Sigmoid colon (tissue), 7 donors: ENCODE results near the gene PRKCA. TPM values are rescaled to one million over a fixed set of nuclear protein-coding genes. Genes with fewer than 3 reads are reported as not detected.

Experiments
- DNase-seq: peaks from one replicate; pipeline ENCODE4 v3.0.0-alpha.2; 2019
- H3K27ac ChIP-seq, 4 donors: fragments of 200-600 bp; sonication (generic); one replicate each; pipeline ENCODE4 v1.5.1; 2016 to 2019; ENCODE audit warnings: mild to moderate bottlenecking in 1 of 4
- H3K27me3 ChIP-seq, 3 donors: fragments of 200-600 bp; sonication (generic); one replicate each; pipeline ENCODE4 v1.5.1; 2019; ENCODE audit warnings: mild to moderate bottlenecking in 1 of 3
- H3K36me3 ChIP-seq, 4 donors: fragments of 200-600 bp; sonication (generic); one replicate each; pipeline ENCODE4 v1.5.1; 2016 to 2019
- H3K4me1 ChIP-seq, 4 donors: fragments of 200-600 bp; sonication (generic); one replicate each; pipeline ENCODE4 v1.5.1; 2017 to 2019
- H3K4me3 ChIP-seq, 4 donors: fragments of 200-600 bp; sonication (generic); one replicate each; pipeline ENCODE4 v1.5.1; 2017 to 2019; ENCODE audit warnings: mild to moderate bottlenecking in 2 of 4, moderate library complexity in 1 of 4
- H3K9me3 ChIP-seq, 4 donors: fragments of 200-600 bp in 3 of 4; sonication (generic) in 3 of 4; one replicate each; pipeline versions ENCODE4 v1.5.1 to v1.6.1; 2013 to 2019
- CTCF ChIP-seq, 4 experiments: fragments of 450-650 bp in 3 of 4; fragments of 200-600 bp in 1 of 4; IDR thresholded peaks; one replicate each; pipeline ENCODE4 v1.5.1; 2016 to 2019; ENCODE audit warnings: antibody characterized with exemption in 4 of 4, mild to moderate bottlenecking in 3 of 4, moderate library complexity in 2 of 4
- EP300 ChIP-seq, 4 donors: sonication (generic); formaldehyde crosslinking; IDR thresholded peaks; one replicate each; pipeline ENCODE4 v1.6.1; 2017; ENCODE audit warnings: antibody characterized with exemption in 4 of 4
- POLR2A ChIP-seq, 2 donors: fragments of 450-650 bp; IDR thresholded peaks; one replicate each; pipeline ENCODE4 v1.6.1; 2016; ENCODE audit warnings: antibody characterized with exemption in 2 of 2, mild to moderate bottlenecking in 2 of 2, moderate library complexity in 2 of 2
- POLR2AphosphoS5 ChIP-seq, 4 donors: sonication (generic); formaldehyde crosslinking; IDR thresholded peaks; one replicate each; pipeline ENCODE4 v1.6.1; 2017; ENCODE audit warnings: antibody characterized with exemption in 4 of 4
- WGBS, 2 donors: extraction: QIAGEN DNeasy Blood & Tissue Kit; methylation state at CpG; one replicate each; pipeline ENCODE4 v1.1.7; 2013; 5-methylcytosine and 5-hydroxymethylcytosine counted together
- intact Hi-C: fragments of 100-400 bp; cut with DNase I; formaldehyde crosslinking; loops from one replicate; pipeline ENCODE4 v1.15.1; 2023
- polyA plus RNA-seq, 3 donors: library from polyadenylated mRNA; stranded (reverse); fragments of 200-250 nt; gene quantifications; one replicate each; pipeline ENCODE4 v1.2.3, GENCODE V29; 2013
- total RNA-seq, 4 donors: library from RNA; depleted of rRNA; stranded (reverse); fragments of >200 nt; gene quantifications; one replicate each; pipeline ENCODE4 v1.1.0, GENCODE V29; 2016
- donor health status: healthy with polysubstance abuse.
- donor health status: Bipolar disorder and iron deficiency.
- donor health status: healthy.

PRKCA gene
- total and polyA plus RNA-seq, 7 donors, result 6.6 to 58.4 (median 42.6) TPM

- no peak overlapping the region for H3K4me3 ChIP-seq
- H3K27me3 ChIP-seq, result no peaks in the 10 kb centered on the region
- H3K27ac ChIP-seq, result no peak overlapping the region
- no peaks in the 10 kb centered on the region for H3K4me1 ChIP-seq
- intact Hi-C loops, result no loop called here
- 37 to 74% methylated on average over 18 of the region's 18 CpGs for WGBS, 2 donors
- H3K9me3 ChIP-seq, result no peaks in the 10 kb centered on the region
- DNase-seq, result peak; percentile 45
- H3K36me3 ChIP-seq, result peaks cover 0 to 27% (median 2%) of the 10 kb centered on the region in 4 donors
- no peak for TF ChIP-seq CTCF (IDR thresholded peaks at IDR 0.05)
- no peak for TF ChIP-seq EP300 (IDR thresholded peaks at IDR 0.05)
- TF ChIP-seq POLR2AphosphoS5 (IDR thresholded peaks at IDR 0.05), result no peak
- TF ChIP-seq POLR2A (IDR thresholded peaks at IDR 0.05), result no peak
Observed at GRCh38 chr17:66755101-66755943, 452.9 kb downstream of the PRKCA start.

- H3K4me1 ChIP-seq, result no peaks in the 10 kb centered on the region
- TF ChIP-seq CTCF (IDR thresholded peaks at IDR 0.05) (no peak), POLR2AphosphoS5 (IDR thresholded peaks at IDR 0.05) (no peak), POLR2A (IDR thresholded peaks at IDR 0.05) (no peak), EP300 (IDR thresholded peaks at IDR 0.05) (no peak)
- H3K36me3 ChIP-seq, result peaks cover 0 to 21% (median 2%) of the 10 kb centered on the region in 4 donors
- no peaks in the 10 kb centered on the region for H3K9me3 ChIP-seq
- peak; percentile 53 for DNase-seq
- no peak overlapping the region for H3K27ac ChIP-seq
- intact Hi-C loops, result no loop called here
- 86 to 92% methylated on average over 10 of the region's 10 CpGs for WGBS, 2 donors
- H3K4me3 ChIP-seq, result no peak overlapping the region
- H3K27me3 ChIP-seq, result no peaks in the 10 kb centered on the region
Observed at GRCh38 chr17:66755944-66756290, 453.5 kb downstream of the PRKCA start.

- TF ChIP-seq POLR2AphosphoS5 (IDR thresholded peaks at IDR 0.05) (no peak), CTCF (IDR thresholded peaks at IDR 0.05) (no peak), POLR2A (IDR thresholded peaks at IDR 0.05) (no peak), EP300 (IDR thresholded peaks at IDR 0.05) (no peak)
- no peaks in the 10 kb centered on the region for H3K9me3 ChIP-seq
- intact Hi-C loops, result no loop called here
Observed at GRCh38 chr17:66760324-66760723, 457.9 kb downstream of the PRKCA start.

GRCh38 chr17:66762276-66762675, 459.9 kb downstream of the PRKCA start:
- Histone ChIP-seq H3K4me1 (no peaks in the 10 kb centered on the region), H3K36me3 (peaks cover 0 to 7% (median 0%) of the 10 kb centered on the region in 4 donors), H3K27ac (no peak overlapping the region), H3K27me3 (no peaks in the 10 kb centered on the region), H3K4me3 (no peak overlapping the region), H3K9me3 (no peaks in the 10 kb centered on the region)
- WGBS, 2 donors, result 85 to 92% methylated on average over 6 of the region's 6 CpGs
- no peak for DNase-seq
- no peak for TF ChIP-seq EP300 (IDR thresholded peaks at IDR 0.05)
- TF ChIP-seq POLR2AphosphoS5 (IDR thresholded peaks at IDR 0.05), result no peak
- TF ChIP-seq POLR2A (IDR thresholded peaks at IDR 0.05), result no peak
- no peak for TF ChIP-seq CTCF (IDR thresholded peaks at IDR 0.05)
- intact Hi-C loops, result no loop called here

More at GRCh38 chr17:66760324-66760723, 457.9 kb downstream of the PRKCA start:
- Histone ChIP-seq H3K4me3 (no peak overlapping the region), H3K27ac (no peak overlapping the region), H3K27me3 (no peaks in the 10 kb centered on the region), H3K36me3 (no peaks in the 10 kb centered on the region), H3K4me1 (no peaks in the 10 kb centered on the region)
- no peak for DNase-seq
- 96 to 99% methylated on average over 3 of the region's 3 CpGs for WGBS, 2 donors
